GM19023 (cell line): ENCODE results near the gene MMP13.
"Not testable (repeated sequence)": the region's sequence is repeated elsewhere in the genome, so short reads cannot be mapped to it uniquely, and the experiment has no call there.

Experiments
- ATAC-seq: cut with Tn5 transposase; IDR thresholded peaks from one replicate; pipeline ENCODE4 v1.9.1; 2021; ENCODE audit warnings: mild to moderate bottlenecking, moderate library complexity; ENCODE audit not compliant: unreplicated experiment

Gene MMP13

DNA sequence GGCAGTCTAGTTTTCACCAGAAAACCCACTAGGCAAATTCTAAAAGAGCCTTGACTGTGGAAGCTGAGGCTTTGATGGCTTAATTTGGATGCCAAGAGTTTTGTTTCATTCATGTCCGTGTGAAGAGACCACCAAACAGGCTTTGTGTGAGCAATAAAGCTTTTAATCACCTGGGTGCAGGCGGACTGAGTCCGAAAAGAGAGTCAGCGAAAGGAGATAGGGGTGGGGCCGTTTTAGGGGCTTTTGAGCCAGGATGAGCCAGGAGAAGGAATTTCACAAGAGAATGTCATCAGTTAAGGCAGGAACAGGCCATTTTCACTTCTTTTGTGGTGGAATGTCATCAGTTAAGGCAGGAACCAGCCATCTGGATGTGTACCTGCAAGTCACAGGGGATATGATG lies 51.6 kb downstream of the MMP13 start:
- ATAC-seq, result not testable (repeated sequence)

GRCh38 chr11:102900346-102900745 lies 55.2 kb downstream of the MMP13 start:
- ATAC-seq, result no peak
